CD8-positive, alpha-beta memory T cell (primary cell): ENCODE results near the gene DYNC1H1. TPM values are rescaled to one million over a fixed set of nuclear protein-coding genes. Genes with fewer than 3 reads are reported as not detected.

Experiments used
- CTCF ChIA-PET: fragments of 350-600 bp; sonication (Branson Sonifier 250); formaldehyde crosslinking; loops from one replicate; lab custom pipeline; 2021; ENCODE audit warnings: antibody characterized with exemption; lab: Charles Lee
- POLR2A ChIA-PET: fragments of 350-600 bp; sonication (Branson Sonifier 250); formaldehyde crosslinking; loops from one replicate; lab custom pipeline; 2021; ENCODE audit warnings: antibody characterized with exemption; lab: Charles Lee
- DNase-seq, 5 donors: peaks; one replicate each; pipeline versions ENCODE4 v3.0.0 to v3.0.0-alpha.2; 2020 to 2022; ENCODE audit warnings: mixed read lengths in 1 of 5
- H3K27ac ChIP-seq: one replicate; pipeline ENCODE4 v1.7.0; 2013; ENCODE audit warnings: low read depth, mild to moderate bottlenecking, low read length, moderate library complexity
- H3K27me3 ChIP-seq: 2 replicates; pipeline ENCODE4 v1.7.0; 2013; ENCODE audit warnings: low read length, mild to moderate bottlenecking; ENCODE audit not compliant: insufficient read depth, poor library complexity, severe bottlenecking
- H3K36me3 ChIP-seq: 2 replicates; pipeline ENCODE4 v1.7.0; 2013; ENCODE audit warnings: mild to moderate bottlenecking, low read length, moderate library complexity; ENCODE audit not compliant: insufficient read depth
- H3K4me1 ChIP-seq: 2 replicates; pipeline ENCODE4 v1.7.0; 2013; ENCODE audit warnings: mild to moderate bottlenecking, low read length, moderate library complexity; ENCODE audit not compliant: insufficient read depth
- H3K4me3 ChIP-seq: 2 replicates; pipeline ENCODE4 v1.7.0; 2013; ENCODE audit warnings: mild to moderate bottlenecking, low read length
- H3K9me3 ChIP-seq: 2 replicates; pipeline ENCODE4 v1.7.0; 2013; ENCODE audit warnings: mild to moderate bottlenecking, low read length
- H3K27ac Mint-ChIP-seq, 8 donors: one replicate each; pipeline ENCODE4 v1.8.0; 2020 to 2021; ENCODE audit warnings: mixed read lengths in 8 of 8, mild to moderate bottlenecking in 6 of 8, inconsistent platforms in 3 of 8, moderate library complexity in 3 of 8
- H3K27me3 Mint-ChIP-seq, 2 donors: one replicate each; pipeline ENCODE4 v1.8.0; 2020 to 2021; ENCODE audit warnings: mixed read lengths in 2 of 2, mild to moderate bottlenecking in 1 of 2, moderate library complexity in 1 of 2
- H3K36me3 Mint-ChIP-seq, 3 donors: one replicate each; pipeline ENCODE4 v1.8.0; 2020 to 2021; ENCODE audit warnings: mixed read lengths in 3 of 3, inconsistent platforms in 1 of 3, mild to moderate bottlenecking in 1 of 3
- H3K4me1 Mint-ChIP-seq, 3 donors: one replicate each; pipeline ENCODE4 v1.8.0; 2020 to 2021; ENCODE audit warnings: mixed read lengths in 3 of 3, inconsistent platforms in 1 of 3, mild to moderate bottlenecking in 1 of 3
- H3K4me3 Mint-ChIP-seq, 7 donors: one replicate each; pipeline ENCODE4 v1.8.0; 2020 to 2021; ENCODE audit warnings: mixed read lengths in 7 of 7, mild to moderate bottlenecking in 6 of 7, moderate library complexity in 4 of 7, inconsistent platforms in 2 of 7
- H3K9me3 Mint-ChIP-seq, 5 donors: one replicate each; pipeline ENCODE4 v1.8.0; 2020 to 2022; ENCODE audit warnings: mixed read lengths in 5 of 5, mild to moderate bottlenecking in 3 of 5, moderate library complexity in 2 of 5, inconsistent platforms in 1 of 5
- polyA plus RNA-seq: library from polyadenylated mRNA; unstranded; fragments of 300-500 nt; fragmentation: Illumina TruSeq; gene quantifications from one replicate; pipeline ENCODE4 v1.2.3, GENCODE V29; 2021
- total RNA-seq, 2 experiments: library from RNA; stranded (reverse); gene quantifications; one replicate each; pipeline ENCODE4 v1.2.3, GENCODE V29; 2021

The DYNC1H1 gene
- total and polyA plus RNA-seq, 3 experiments from 2014 or later: 59.7 to 249 (median 241) TPM

DNA sequence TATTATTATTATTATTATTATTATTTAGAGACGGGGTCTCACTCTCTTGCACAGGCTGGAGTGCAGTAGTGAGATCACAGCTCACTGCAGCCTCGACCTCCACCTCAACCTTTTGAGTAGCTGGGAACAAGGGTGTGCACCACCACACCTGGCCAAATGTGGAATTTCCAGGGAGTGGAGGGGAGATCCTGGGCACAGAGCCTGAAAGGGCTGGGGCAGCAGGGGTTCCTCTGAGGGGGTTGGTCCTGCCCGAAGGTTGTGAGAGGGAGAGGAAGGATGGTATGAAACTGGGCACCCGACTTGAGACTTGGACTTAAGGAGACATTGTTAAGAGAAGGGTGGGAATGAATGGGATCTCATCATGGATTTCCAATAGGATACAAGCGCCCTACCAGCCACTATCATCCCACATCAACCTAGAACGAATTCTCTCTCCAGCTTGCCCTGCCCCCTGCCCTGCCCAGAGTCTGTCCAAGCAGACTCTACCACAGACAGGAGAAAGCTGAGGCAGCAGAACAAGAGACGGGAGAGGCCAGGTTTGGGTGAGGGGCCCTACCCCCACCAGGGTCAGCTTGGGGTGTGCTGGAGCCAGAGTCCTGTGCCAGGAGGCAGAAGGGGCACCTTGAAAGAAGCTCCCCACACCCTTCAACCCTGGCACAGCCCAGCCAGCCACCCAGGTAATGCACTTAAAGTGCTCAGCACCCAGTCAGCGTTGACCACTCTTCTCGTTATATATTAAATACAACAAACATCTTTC lies 2.4 kb upstream of the DYNC1H1 start:
- Histone ChIP-seq H3K27me3 (no peaks in the 10 kb centered on the region), H3K4me3 (no peak overlapping the region), H3K4me1 (peaks cover 25% of the 10 kb centered on the region), H3K27ac (no peak overlapping the region), H3K9me3 (no peaks in the 10 kb centered on the region), H3K36me3 (no peaks in the 10 kb centered on the region)
- Mint-ChIP-seq H3K4me3 (no peak overlapping the region), H3K27me3 (peaks cover 0 to 3% of the 10 kb centered on the region in 2 donors), H3K36me3 (peaks cover 0 to 9% (median 0%) of the 10 kb centered on the region in 3 donors), H3K4me1 (peaks cover 31 to 39% (median 36%) of the 10 kb centered on the region in 3 donors), H3K27ac (peak overlapping the region in 1 of 8 donors; percentile 19), H3K9me3 (no peaks in the 10 kb centered on the region)
- DNase-seq: no peak
- POLR2A ChIA-PET: no interaction called here
- CTCF ChIA-PET: interaction anchor here (1.0 to 2.1 kb wide), 10 partner anchors 13 to 359 kb away, joined by 3 to 11 read pairs (median 4); no protein-coding TSS in a partner anchor

DNA sequence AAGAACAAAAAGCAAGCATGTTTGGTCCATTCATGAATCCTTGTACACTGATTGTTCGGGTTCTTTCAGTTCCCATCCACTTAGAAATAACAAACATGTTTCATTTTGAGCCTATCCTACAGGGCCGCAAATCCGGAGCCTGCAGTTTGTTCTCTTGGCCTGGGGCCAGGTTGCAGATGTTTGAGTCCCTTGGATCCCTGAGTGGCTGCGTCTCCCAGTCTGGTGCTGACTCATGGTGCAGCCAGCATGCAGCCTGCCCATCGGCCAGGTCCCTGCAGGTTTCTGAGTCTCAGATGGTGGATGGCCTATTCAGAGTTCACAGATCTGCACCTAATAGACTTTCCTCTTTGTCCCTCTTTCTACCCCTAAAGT lies 1.9 kb upstream of the DYNC1H1 start:
- CTCF ChIA-PET: interaction anchor here (1.4 to 4.0 kb wide), 4 partner anchors 25 to 359 kb away, joined by 4 to 18 read pairs (median 8); no protein-coding TSS in a partner anchor
- peaks cover 0 to 9% (median 0%) of the 10 kb centered on the region in 3 donors for H3K36me3 Mint-ChIP-seq

DNA sequence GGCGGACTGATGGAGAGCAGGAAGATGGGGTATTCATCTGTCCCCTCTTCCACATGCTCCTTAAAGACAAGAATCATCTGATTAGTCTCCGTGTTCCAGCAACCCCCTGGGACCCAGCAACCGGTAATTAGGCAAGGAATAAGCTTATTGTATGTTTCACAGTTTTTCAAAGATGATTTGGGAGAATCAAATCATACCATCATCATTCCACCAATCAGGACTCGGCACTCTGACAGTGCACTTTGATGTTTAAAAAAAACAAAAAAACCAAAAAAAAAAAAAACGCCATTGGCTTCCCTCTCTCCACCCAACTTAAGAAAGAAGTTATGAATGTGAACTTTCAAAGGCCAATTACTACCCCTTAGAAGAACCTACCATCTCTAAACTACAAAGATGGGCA lies 1.3 kb upstream of the DYNC1H1 start:
- DNase-seq: no peak
- H3K27me3 ChIP-seq: no peaks in the 10 kb centered on the region
- H3K36me3 ChIP-seq: no peaks in the 10 kb centered on the region
- Mint-ChIP-seq H3K9me3 (no peaks in the 10 kb centered on the region), H3K4me1 (peaks cover 38 to 51% (median 48%) of the 10 kb centered on the region in 3 donors), H3K36me3 (peaks cover 0 to 13% (median 3%) of the 10 kb centered on the region in 3 donors), H3K4me3 (peak overlapping the region in 1 of 7 donors; percentile 64), H3K27ac (no peak overlapping the region), H3K27me3 (peaks cover 0 to 3% of the 10 kb centered on the region in 2 donors)
- peaks cover 33% of the 10 kb centered on the region for H3K4me1 ChIP-seq
- H3K27ac ChIP-seq: no peak overlapping the region
- CTCF ChIA-PET: interaction anchor here (4.0 kb wide), 1 partner anchor 134 kb away, joined by 18 read pairs; no protein-coding TSS in a partner anchor
- POLR2A ChIA-PET: interaction anchor here (0.8 kb wide), 1 partner anchor 15 kb away, joined by 5 read pairs; no protein-coding TSS in a partner anchor
- H3K4me3 ChIP-seq: no peak overlapping the region
- no peaks in the 10 kb centered on the region for H3K9me3 ChIP-seq

More for the DNA sequence above, 1.9 kb upstream of the DYNC1H1 start:
- H3K4me3 ChIP-seq: no peak overlapping the region
- H3K4me1 Mint-ChIP-seq: peaks cover 33 to 45% (median 42%) of the 10 kb centered on the region in 3 donors
- POLR2A ChIA-PET: no interaction called here
- no peaks in the 10 kb centered on the region for H3K36me3 ChIP-seq
- H3K4me1 ChIP-seq: peaks cover 27% of the 10 kb centered on the region
- no peaks in the 10 kb centered on the region for H3K27me3 ChIP-seq
- H3K9me3 ChIP-seq: no peaks in the 10 kb centered on the region
- H3K27ac ChIP-seq: no peak overlapping the region
- H3K27me3 Mint-ChIP-seq: peaks cover 0 to 3% of the 10 kb centered on the region in 2 donors
- no peak overlapping the region for H3K27ac Mint-ChIP-seq
- no peaks in the 10 kb centered on the region for H3K9me3 Mint-ChIP-seq
- peak overlapping the region in 2 of 7 donors; percentile 36 to 64 for H3K4me3 Mint-ChIP-seq
- DNase-seq: no peak

DNA sequence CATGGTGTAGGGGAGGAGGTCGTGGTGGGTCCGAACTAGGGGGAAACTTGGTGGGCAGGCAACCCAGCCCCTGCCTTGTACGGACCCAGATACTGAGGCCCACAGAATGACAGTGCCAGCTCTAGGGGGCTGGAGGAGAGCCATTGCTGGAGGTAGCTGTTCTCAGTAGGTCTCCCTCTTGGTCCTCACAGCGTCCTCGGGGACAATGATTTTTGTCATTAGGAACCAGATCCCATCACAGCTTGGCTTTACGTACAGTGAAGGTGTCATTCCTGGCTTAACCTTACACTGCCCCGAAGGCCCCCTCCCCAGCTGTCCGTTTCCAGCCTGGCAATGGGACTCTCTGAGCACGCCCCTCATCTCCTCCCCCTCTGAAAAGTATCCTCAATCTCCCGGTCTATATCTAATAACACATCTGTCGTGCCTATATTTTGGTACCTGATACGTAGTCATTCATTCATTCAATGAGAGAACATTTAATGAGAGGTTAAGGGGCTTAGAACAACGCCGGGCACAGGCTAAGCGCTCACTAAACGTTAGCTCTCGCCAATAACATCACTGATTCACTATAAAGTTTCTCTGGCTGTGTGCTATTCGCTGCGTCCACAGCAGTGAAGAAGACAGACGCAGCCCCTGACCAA lies 597 bp upstream of the DYNC1H1 start:
- Mint-ChIP-seq H3K27me3 (peaks cover 0 to 3% of the 10 kb centered on the region in 2 donors), H3K9me3 (no peaks in the 10 kb centered on the region), H3K4me1 (peaks cover 40 to 58% (median 55%) of the 10 kb centered on the region in 3 donors), H3K27ac (peak overlapping the region in 6 of 8 donors; percentile 77 to 93 (median 81)), H3K36me3 (peaks cover 0 to 16% (median 3%) of the 10 kb centered on the region in 3 donors), H3K4me3 (peak overlapping the region; percentile 50 to 98 (median 61))
- Histone ChIP-seq H3K4me1 (peaks cover 33% of the 10 kb centered on the region), H3K27ac (no peak overlapping the region), H3K36me3 (no peaks in the 10 kb centered on the region), H3K4me3 (no peak overlapping the region), H3K9me3 (no peaks in the 10 kb centered on the region), H3K27me3 (no peaks in the 10 kb centered on the region)
- CTCF ChIA-PET: interaction anchor here (1.6 to 4.0 kb wide), 2 partner anchors 133 to 351 kb away, joined by 5 to 18 read pairs; no protein-coding TSS in a partner anchor
- POLR2A ChIA-PET: interaction anchor here (0.8 to 1.0 kb wide), 2 partner anchors 15 to 257 kb away, joined by 3 to 5 read pairs; no protein-coding TSS in a partner anchor
- no peak for DNase-seq

- Mint-ChIP-seq H3K27me3 (peaks cover 0 to 3% of the 10 kb centered on the region in 2 donors), H3K4me3 (peak overlapping the region; percentile 88 to 98 (median 92)), H3K9me3 (no peaks in the 10 kb centered on the region), H3K36me3 (peaks cover 0 to 25% (median 8%) of the 10 kb centered on the region in 3 donors), H3K4me1 (peaks cover 47 to 67% (median 64%) of the 10 kb centered on the region in 3 donors), H3K27ac (peak overlapping the region; percentile 80 to 95 (median 92))
- ChIA-PET CTCF (interaction anchor here (0.7 to 4.0 kb wide), 6 partner anchors 17 to 349 kb away, joined by 3 to 18 read pairs (median 4); no protein-coding TSS in a partner anchor), POLR2A (interaction anchor here (0.6 to 1.5 kb wide), 6 partner anchors 16 to 259 kb away, joined by 3 to 9 read pairs (median 3); no protein-coding TSS in a partner anchor)
- Histone ChIP-seq H3K4me3 (peak overlapping the region; percentile 76), H3K4me1 (peaks cover 33% of the 10 kb centered on the region), H3K9me3 (no peaks in the 10 kb centered on the region), H3K27ac (peak overlapping the region; percentile 83), H3K27me3 (no peaks in the 10 kb centered on the region), H3K36me3 (peaks cover 4% of the 10 kb centered on the region)
- DNase-seq: peak; percentile 49 to 76 (median 59)
Observed at GRCh38 chr14:101965181-101965544, 790 bp downstream of the DYNC1H1 start.

GRCh38 chr14:101965770-101966722 lies 1.7 kb downstream of the DYNC1H1 start:
- DNase-seq: no peak
- POLR2A ChIA-PET: interaction anchor here (0.6 to 1.5 kb wide), 8 partner anchors 17 to 260 kb away, joined by 3 to 9 read pairs (median 3); no protein-coding TSS in a partner anchor
- peaks cover 0 to 29% (median 9%) of the 10 kb centered on the region in 3 donors for H3K36me3 Mint-ChIP-seq
- Histone ChIP-seq H3K36me3 (peaks cover 4% of the 10 kb centered on the region), H3K27me3 (no peaks in the 10 kb centered on the region), H3K4me1 (peaks cover 36% of the 10 kb centered on the region), H3K27ac (peak overlapping the region; percentile 83), H3K9me3 (no peaks in the 10 kb centered on the region), H3K4me3 (peak overlapping the region; percentile 76)
- no peaks in the 10 kb centered on the region for H3K9me3 Mint-ChIP-seq
- peak overlapping the region; percentile 80 to 95 (median 92) for H3K27ac Mint-ChIP-seq
- CTCF ChIA-PET: interaction anchor here (0.7 to 4.0 kb wide), 4 partner anchors 122 to 348 kb away, joined by 3 to 18 read pairs (median 3); no protein-coding TSS in a partner anchor
- peaks cover 0 to 3% of the 10 kb centered on the region in 2 donors for H3K27me3 Mint-ChIP-seq
- H3K4me3 Mint-ChIP-seq: peak overlapping the region; percentile 88 to 98 (median 92)
- peaks cover 44 to 66% (median 63%) of the 10 kb centered on the region in 3 donors for H3K4me1 Mint-ChIP-seq
